HG02870 (cell line): ENCODE measurements around the gene TEX29.

Experiments
- ATAC-seq: cut with Tn5 transposase; IDR thresholded peaks from one replicate; pipeline ENCODE4 v1.9.1; 2021; ENCODE audit warnings: mild to moderate bottlenecking, moderate library complexity; ENCODE audit not compliant: unreplicated experiment

Gene TEX29

DNA sequence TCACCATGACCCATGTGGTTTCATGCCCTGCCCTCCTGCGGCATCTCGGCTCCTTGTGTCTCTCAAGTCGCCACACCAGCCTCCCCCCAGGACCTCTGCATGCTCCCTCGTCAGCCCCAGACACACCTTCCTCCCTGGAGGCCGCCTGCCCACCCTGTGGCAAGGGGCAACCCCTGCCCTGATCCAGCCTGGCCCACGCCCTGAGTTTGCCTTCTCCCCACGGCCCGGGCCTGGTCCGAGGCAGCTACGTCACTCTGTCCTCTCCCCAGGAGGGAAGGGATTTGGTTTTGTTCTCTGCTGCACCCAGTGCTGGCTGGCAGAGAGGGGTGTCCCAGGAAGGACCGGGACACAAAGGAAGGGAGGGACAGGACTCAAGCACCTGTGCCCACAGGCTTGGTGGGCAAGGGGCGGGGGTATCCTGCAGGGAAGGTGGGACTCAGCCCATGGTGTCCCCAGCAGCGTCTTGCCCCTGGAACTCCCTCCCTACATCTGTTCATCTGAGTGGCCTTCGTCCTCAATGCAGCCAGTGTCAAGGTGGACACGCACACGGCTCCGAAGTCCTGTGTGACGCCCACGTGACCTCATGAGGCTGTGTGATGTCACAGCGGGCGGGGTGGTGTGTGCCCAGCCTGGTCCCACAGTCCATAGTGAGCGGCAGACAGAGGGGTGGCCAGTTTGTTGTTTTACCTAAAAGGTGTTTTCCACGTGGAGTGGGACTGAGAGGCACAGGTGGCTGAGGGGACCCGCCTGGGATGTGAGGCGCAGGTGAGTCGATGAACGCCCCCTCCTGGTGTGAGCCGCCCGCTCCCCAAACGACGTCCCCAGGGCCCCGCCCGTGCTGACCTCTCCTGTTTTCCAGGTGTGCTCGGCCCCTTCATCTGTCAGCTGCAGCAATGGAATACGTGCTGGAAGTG, at the start of gene TEX29:
Gene TEX29, plus strand, starts transcription at position 645 of the 914 bp plus-strand sequence. Its CDS starts 249 bp downstream, at position 894.
- ATAC-seq: no peak

DNA sequence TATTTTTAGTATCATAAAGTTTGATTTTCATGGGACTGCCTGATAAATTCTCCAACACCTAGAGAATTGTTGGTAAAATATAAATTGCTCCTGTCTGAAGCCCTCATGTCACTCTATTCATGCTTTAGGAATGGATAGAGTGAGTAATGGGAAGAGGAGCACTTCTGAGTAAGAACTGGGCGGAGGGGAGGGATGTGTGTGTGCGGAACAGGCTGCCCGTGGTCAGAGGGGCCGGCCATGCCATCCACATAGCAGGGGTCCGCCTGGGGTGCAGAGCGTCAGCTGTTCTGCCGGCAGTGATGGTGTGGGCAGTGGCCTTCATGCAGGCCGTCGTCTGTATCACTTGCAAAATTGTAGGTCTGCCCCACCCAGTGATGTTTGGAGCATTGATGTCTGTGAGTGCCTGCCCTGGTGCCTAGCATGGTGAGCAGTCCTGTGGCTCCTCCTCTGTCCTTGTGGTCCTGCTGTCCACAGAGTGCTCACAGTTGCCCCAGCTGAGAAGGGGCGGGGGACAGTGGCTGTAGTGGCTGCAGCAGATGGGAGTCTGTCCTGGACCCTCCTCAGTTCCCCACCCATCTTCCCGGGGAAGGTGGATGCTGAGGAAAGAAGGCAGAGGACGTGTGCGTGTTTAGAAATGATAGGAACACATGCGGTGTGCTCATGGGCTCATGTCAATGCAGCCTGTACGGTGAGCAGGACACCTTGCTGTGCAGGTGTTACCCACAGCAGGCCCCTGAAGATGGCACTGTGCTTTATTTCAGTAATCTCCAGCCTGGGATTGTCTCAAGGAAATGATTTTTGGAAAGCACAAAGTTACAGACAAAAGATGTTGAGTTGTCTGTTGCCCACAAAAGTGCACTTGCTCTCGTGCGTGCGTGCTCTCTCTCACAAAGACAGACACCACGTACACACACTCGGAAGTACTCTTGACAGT, 49.4 kb upstream of the TEX29 start:
- no peak for ATAC-seq

DNA sequence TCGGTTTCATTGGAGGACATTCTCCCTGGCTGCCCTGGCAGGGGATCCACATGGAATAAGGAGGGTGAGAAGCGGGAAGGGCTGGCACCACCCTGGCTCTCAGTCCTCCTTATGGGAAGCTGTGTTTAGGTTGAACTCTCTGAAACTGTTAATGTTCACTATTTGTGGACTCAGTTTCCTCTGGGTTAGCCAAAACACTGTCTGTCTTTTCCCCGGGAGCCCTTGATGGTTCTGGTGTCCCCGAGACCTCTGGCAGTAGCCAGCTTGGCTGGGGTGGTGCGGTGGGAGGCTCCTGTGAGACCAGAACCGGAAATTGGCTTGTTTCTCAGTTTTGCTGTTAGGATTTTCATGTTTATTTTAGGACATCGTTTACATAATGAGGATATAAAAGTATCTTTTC, 48.3 kb upstream of the TEX29 start:
- ATAC-seq: no peak

DNA sequence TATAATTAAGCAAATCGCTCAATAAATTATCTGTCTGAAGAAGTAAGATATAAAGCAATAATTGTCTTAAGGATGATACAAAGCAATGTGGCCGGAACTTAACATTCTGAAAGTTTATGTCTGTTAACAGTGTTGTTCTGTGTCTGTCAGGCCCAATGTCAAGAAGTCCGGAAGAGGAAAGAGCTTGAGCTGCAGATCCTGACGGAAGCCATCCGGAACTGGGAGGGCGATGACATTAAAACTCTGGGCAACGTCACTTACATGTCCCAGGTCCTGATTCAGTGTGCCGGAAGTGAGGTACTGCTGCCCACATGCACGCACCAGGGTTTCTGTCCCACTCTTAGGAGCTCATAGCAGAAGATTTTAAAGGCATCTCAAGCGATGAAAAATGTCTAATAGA, 45.1 kb upstream of the TEX29 start:
- ATAC-seq: no peak

DNA sequence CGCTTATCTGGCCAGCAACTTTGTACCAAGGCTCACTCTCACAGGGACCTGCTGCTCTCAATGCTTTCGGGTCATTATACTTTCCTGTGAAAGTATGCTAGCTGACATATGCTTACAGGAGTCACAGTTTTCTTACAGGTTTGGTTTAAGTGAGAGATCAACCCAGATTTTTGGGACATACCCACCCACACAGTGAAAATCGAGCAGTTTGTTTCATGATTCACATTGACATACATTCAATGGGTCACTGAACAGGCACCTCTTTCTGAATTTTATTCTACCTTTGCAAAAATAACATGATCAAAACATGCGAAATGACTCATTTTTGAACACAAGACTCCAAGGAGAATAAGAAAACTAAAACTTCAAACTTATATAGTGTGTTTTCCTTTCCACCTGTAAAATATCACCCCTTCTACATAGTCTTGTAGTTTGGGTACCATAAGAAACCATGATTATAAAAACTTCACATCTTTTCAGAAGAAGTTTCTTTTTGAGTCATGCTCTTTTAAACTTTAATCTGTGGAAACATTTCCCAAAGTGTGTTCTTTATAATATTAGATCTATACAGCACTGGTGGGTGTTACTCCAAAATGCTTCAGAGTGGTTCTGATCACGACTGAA, 44.3 kb upstream of the TEX29 start:
- no peak for ATAC-seq

DNA sequence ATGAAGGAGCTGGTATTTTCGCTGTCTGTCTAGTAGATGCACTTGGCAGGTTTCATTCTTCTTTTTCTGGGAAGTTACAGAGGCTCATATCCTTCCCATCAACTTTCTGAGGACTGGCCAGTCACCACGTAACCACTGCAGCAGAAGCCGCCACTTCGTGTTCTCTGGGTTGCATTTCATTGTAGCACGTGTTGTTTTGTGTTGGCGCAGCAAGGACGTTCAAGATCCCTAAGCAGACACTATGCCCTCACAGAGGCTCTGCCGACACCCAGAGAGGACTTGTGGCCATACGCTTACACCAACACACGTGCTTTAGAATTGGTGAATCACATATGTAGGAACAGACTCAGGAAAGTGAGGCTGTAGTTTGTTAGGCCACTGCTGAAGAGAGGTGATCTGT, 42.2 kb upstream of the TEX29 start:
- ATAC-seq: no peak

DNA sequence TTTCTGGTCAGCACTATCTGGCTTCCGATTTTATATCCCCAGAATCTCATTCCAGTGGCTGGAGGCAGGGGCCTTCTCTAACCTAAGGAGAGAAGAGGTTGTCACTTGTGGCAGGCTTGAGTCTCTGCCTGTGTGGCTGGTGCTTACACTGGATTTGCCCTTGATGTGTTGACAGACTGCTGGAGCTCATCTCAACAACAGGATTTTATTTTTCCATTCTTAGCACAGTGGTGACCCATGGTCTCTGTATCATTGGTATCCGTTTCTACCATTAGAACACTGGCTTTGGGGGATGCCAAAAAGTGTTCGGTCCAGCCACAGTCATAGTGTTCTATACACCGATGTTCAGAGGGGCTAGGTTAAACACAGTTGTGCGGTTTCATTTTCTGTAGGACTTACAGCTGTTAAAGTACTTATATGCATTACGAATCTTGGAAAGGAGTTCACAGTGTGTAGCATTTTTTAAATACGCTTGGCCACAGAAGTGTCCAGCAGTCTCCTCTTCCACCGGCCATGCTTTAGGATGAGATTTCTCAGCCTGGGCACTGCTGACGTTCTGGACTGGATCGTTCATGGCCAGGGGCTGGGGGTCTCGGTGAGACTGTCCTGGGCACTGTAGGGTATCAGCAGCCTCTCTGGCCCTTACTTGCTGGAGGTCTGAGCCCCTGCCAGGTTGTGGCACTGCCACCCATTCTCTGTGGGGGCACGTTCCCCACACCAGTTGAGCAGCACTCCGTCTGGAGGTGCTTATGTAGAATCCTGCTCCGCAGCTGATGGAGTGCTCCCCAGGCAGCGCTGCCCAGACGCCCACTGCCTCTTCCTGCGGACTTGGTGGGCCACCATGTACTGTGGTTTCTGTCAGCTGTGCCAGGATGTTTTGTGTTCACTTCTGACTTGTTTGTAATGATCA, 41.4 kb upstream of the TEX29 start:
- ATAC-seq: no peak

DNA sequence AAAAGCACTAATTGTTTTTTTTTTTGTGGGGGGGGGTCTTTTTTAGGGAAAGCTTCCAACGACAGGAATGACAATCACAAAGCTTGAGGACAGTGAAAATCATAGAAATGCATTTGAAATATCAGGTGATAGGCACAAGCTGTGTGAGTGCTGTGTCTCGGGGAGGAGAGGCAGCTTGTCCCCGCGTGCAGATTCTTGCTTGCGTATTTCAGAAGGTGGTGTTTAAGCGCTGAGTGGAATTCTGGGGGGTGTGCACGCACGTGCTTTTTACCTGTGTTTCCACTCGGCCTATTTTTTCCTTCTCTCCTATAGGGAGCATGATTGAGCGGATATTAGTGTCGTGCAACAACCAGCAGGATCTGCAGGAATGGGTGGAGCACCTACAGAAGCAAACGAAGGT, 40.2 kb upstream of the TEX29 start:
- no peak for ATAC-seq

DNA sequence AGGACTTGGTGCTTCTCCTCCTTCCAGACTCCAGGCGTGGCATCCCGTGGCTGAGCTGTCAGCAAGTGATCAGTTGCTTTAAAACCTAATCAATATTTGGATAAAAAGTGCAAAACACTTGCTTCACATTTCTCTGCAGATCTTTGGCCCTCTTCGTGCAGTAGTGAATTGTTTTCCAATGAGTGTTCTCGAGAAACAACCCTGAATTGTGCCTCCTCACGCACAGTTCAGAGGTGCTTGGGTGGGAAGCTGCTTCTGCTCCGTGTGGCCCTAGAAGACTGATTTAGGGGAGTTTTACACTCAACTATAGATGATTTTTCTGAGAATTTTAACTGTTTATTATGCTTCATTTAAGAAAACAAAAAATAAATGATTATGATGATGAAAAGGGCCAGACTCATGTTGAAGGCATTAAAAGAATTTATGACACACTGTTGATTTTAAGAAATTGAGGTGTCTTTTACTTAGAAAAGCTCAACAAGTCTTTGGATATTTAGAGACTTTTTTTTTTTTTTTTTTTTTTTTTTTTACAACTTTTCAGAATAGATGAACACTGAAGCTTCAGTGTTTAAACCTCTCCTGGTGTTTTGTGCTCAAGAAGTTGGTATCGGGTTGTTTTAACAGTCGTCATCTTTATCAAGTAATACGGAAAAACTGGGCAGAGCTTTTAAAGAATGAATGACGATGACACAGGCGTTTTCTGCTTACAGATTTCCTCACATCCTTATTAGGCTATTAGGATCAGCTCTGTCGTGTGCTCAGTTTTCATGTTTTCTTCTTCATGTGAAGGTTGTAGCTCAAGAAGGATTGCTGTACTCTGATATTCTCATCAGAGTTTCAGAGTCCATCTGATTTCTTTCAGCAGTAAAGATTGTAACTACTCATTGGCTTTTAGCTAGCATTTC, 39.5 kb upstream of the TEX29 start:
- ATAC-seq: no peak

DNA sequence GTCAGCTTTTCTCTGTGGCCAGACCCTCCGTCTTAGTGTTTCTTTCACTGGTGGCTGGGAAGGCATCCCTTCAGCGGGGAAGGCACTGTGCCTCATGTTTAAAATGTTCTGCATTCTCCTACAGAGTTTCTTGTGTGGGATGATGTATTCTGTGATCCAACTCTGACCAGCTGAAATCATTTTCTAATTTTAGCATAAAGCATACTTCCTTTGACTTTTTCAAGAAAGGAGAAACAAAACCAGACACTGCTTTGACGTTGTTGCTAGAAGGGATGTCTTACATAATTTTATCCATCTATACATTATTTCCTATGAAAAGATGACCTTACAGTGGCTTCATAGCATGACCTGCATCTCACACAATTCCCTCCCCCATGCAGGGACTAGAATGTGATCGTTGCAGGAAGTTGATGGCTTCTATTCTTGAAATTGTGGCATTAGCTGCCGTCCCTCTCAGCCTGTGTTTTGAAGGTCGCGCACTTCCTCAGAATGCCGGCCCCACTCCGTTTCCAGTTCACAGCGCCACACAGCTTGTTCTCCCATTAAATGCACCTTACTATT, 38.6 kb upstream of the TEX29 start:
- ATAC-seq: no peak

DNA sequence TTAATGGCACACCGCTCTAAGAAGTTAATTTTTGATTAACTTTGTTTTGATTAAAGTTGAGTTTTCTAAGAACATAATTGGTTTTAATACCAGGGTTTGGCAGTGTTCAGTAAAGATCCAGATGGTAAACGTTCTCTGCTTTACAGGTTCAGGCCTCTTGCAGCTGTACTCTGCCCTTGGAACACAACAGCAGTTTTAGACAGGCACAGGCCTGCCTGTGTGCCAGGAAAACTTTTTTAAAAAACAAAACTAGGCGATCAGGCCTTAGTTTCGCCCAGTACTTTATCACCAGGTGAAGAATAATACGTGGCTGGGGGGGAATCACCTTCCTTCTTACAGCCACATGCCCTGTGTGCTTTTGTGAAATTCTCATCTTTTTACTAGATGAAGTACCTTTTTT, 38.0 kb upstream of the TEX29 start:
- no peak for ATAC-seq

DNA sequence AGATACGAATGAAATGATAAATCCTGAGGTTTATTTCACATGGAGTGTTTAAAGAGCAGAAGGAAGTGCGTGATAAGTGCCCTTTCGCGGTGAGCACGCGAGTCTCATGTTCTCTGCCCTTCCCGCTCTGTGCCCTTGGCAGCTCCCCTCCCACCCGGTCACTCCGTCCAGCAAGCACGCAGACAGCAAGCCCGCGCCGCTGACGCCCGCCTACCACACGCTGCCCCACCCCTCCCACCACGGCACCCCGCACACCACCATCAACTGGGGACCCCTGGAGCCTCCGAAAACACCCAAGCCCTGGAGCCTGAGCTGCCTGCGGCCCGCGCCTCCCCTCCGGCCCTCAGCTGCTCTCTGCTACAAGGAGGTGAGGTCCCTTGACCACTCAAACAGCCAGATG, 37.4 kb upstream of the TEX29 start:
- ATAC-seq: no peak

DNA sequence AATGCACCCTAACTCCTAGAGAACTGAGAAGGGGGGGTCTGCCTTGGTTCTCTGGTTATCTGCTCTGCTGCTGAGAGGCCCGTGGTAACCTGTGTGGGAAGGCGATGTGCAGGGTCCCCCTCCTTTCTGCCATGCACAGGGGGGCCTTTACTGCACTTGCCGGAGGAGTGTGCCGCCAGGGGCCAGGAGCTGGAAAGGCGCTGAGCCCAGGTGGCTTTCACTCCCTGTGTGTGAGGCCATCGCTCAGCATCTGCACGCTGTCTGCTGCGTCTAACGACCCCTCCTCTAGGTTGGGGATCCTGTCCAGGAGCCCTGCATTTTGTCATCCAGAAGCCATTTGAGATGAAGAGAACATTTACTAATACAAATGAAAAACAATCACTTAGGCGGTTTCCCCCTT, 37.0 kb upstream of the TEX29 start:
- no peak for ATAC-seq

DNA sequence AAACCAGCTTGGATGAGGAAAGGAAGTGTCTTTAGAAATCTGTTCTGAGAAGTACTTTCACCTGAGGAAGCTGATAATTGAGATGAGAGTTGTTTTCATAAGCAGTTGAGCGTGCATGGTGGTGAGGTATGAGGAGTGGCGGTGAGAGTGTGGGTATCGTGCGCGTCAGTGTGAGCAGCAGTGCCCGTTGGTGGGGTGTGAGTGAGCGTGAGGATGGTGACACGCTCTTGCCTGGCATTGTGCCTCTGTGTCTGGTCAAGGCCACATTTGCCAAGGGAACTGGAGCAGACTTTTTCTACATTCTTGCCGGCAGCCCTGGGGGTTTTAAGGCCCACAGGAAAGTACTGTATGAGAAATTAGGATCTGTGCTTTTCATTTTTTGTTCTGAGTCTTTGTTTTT, 36.5 kb upstream of the TEX29 start:
- no peak for ATAC-seq

DNA sequence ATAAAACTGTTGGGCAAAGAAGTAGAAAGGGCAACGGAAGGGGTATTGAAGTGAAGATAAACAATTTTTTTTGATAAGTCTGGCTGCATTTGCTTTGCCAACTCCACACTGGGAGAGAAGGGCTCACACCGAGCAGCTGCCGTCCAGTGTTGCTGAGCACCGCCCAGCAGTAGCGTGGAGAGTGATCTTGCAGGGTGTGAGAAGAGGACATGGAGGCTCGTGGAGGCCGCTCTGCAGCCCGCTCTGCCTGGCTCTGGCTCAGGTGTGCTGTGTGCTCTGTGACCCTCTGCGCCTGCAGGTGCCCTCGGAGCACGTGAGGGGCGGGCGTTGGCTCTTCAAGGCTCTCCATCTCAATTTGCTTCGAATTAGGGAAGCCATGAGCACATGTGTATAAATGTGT, 35.9 kb upstream of the TEX29 start:
- ATAC-seq: no peak

DNA sequence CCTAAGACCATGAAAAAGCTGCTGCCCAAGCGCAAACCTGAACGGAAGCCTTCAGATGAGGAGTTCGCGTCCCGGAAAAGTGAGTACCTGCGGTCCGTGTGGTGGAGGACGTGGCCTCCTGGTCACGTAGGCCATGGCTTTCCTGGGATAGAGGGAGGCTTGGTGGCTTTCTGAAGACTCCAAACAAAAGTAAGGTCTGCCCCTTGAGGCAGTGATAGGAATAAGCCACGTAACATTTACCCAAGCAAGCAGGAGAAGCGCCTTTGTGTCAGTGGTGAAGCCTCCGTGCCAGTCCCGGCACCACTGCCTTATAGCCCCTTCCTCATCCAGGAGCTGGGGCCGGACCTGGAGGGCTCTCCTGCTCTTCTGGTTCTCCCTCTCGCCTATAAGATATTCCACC, 34.3 kb upstream of the TEX29 start:
- no peak for ATAC-seq

DNA sequence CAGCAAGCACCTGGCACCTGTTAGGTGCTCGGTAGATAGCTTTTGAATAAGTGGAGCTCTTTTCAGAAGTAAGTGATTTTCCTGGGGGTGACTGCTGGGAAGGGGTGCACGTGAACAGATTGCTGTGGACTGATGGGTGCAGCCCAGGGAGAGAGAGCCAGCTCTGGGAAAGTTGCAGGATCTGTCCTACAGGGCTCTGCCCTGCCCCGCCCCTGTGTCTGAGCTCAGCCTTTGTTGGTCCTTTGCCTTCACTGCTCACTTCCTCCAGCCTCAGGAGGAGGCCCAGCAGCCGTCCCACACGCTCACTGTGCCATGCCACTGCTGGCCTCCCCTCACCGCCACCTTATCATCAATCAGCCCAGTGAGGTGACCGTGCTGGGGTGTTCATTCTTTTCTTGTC, 33.7 kb upstream of the TEX29 start:
- ATAC-seq: no peak

DNA sequence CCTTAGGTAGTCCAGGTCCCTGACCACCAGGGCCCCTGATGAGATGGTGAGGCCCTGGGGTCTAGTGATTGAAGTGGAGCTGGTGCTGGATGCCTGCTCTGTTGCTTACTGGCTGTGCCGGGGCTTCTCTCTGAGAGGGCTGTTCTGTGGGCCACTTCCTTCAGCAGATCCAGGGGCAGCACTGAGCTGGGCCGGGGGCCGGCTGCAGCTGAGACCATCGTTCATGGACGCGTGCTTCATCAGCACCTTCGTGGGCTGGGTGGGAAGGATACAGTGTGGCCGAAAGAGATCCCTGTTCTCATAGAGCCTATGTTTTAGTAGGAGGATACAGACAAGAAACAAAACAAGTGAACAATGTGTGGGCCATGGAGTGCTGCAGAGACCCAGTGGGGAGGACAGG, 33.2 kb upstream of the TEX29 start:
- no peak for ATAC-seq

DNA sequence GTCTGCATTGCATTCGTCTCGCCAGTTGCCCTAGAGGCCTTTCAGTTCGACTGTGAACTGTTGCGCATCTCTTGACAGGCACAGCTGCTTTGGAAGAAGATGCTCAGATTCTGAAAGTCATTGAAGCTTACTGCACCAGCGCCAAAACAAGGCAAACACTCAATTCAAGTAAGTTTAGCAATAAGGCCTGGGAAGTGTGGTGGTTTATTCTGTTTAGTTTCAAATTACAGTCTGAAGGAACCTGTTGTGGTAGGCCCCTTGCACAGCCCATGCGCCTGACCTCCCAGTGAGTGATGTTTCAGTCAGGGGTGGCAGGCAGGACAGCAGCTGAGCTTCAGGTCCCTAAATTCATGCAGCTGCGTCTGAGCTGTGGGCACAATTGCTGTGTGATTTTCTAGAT, 32.2 kb upstream of the TEX29 start:
- ATAC-seq: no peak
